HG03571 (cell line): ENCODE results near the gene MRE11.
"Not testable (repeated sequence)": the region's sequence is repeated elsewhere in the genome, so short reads cannot be mapped to it uniquely, and the experiment has no call there.

Experiments used
- ATAC-seq: cut with Tn5 transposase; IDR thresholded peaks from one replicate; pipeline ENCODE4 v1.9.1; 2021; ENCODE audit not compliant: unreplicated experiment

Gene MRE11

DNA sequence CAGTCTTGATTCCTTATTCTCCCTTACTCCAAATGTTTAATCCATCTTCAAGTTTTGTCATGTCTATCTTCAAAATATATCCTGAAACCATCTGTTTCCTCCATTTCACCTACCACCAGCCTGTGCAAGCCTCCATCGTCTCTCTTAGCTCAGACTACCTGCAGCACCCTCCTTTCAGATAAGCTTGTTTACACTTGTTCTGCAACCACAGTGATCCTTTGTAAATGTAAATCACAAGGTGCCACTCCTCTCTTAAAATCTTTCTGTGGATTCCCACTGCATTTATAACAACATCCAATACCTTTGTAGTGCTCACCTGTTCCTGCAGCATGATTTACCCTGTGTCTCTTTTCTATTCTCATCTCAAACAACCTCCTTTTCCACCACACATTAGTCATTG is 60.6 kb downstream of the MRE11 start:
- ATAC-seq, result no peak

DNA sequence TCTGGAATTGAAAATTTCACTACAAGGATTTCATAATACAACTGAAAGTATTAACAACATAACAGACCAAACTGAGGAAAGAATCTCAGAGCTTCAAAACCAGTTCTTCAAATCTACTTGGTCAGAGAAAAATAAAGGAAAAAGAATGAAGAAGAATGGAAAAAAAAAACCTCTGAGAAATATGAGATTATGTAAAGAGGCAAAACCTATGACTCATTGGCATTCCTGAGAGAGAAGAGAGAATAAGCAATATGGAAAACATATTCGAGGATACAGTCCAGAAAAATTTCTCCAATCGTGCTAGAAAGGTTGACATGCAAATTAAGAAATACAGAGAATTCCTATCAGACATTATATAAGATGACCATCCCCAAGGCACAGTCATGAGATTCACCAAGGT is 69.0 kb downstream of the MRE11 start:
- no peak for ATAC-seq

DNA sequence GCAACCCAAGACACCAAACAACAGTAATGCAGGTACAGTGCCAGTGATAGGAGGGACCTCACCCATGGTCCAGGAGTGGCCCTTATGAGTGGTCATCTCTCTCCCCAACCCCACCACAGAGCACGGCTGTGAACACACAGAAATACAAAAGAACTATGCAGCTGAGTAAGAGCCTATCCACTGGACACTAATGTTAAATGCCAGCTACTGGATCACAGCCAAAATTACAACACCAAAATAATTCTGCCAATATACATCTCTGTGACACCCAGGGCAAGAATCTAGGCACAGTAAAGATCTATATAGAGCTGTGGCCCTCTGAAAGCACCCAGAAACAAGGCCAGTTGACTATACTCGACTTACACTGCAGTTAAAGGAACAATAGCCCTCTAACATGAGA is 69.6 kb downstream of the MRE11 start:
- ATAC-seq, result no peak

DNA sequence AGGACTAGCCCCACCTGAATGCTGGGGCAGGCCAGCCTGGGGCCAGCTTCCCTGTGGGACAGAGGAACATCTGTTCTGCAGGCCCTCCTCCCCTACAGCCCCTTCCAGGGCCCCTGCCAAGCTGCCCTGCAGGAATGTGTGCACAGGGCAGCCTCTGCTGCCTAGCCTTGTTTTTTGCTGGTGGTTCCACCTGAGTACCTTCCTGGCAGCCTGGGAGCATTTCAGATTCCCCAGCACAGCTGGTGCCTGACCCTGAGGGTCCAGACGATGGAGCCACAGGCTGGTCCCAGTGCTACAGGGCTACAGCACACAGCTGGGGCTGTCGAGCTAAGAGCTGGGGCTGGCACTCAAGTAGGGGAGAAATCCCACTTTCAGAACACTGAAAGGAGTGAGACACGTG is 70.1 kb downstream of the MRE11 start:
- ATAC-seq, result no peak

DNA sequence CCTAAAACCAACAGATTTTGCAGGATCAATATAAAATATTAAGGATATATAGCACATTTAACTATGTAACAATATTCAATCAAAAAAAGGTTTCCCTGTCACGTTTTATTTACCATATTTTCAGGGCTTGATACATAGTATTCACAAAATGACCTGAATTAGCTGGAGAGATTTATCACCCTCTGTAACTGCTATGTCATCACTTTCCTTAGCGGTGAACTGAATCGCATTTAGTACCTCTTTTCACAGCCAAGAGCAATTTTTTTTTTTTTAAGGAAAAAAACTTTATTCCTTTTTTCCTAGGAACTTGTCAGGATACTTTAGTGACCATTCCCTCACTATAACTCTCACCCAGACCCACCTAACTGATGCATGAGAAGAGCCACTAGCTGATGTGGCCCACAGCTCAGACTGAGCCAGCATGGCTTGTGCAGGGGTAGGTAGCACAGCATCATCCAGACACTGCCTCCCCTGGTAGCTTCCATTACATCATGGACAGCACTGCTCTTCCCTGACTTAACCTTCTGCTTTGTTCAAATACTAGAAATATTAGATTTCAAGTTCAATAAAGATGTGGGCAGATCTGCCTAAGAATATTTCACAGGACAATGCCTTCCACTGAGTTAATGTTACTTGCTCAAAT is 75.4 kb downstream of the MRE11 start:
- no peak for ATAC-seq

DNA sequence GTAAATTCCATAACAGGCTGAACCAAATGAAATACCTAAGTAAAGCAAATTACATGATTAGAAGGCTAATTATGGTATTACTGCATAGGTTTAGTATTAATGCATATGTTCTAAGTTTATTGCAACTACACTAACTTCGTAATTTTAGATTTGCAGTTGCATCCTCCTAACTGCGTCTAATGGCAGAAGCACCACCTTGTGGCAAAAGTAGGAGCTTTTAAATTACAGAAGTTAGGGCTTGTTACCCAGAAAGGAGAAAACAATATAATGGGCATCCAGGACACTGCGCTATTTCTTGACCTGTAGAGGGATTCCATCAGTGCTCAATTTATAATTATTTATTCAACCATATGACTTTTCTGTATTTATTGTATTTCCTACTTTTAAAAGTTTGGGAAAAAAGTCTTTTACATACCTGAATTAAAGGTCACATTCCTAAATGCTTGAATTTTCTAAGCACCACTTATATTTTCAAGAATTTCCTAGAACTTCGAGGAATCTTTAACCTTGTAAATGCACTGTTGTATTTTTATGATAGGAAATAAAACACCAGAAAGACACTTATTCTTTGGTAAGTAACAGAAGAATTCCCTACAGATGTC is 76.2 kb downstream of the MRE11 start:
- no peak for ATAC-seq

DNA sequence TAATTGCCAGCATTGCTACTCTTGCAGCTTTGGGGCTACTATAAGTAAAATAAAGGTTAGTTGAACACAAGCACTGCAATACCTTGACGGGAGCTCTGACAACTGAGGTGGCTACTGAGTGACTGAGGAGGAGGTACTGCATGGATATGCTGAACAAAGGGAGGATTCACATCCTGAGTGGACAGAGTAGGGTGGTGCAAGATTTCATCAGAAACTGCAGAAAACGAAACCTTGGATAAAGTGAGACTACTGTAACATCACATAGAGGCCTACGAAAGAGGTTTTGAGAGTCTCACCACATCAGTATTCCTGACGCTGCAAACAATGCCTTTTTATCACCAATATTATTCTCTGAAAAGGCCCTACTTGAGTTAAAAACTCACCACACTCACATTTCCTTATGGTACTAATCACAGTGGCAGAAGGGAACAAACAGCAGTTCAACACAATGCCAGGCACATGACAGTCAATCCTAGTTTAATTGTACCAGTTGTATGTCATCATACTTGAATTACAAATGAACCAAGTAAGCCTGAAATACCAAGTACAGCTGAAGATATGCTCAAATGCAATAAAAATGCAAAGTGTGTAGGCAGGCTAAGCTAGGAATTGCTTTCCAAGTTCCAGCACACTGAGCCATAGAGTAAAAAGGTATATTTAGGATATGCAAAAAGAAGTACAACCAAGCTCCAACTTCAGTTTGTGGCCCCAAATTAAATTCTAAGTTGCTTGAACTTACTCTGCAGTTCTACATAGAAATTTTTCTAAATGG is 88.4 kb downstream of the MRE11 start:
- ATAC-seq, result no peak

DNA sequence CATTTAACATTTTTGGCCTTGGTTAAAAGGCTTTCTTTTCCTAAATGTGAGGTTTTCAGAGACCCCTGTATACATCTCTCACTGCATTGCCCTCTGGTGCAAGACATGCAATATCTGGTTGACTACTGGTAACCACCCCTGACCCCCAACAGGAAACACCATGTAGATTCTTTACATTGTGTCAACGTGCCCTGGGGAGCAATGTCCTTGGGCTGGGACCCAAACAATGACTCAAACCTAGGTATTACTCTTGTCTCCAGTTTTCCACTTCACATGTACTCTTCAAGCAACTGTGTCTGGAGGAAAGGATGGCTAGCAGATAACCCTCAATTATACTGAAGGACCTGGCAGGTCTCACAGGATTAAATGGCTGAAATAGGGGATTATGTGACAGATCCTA is 91.3 kb downstream of the MRE11 start:
- ATAC-seq, result no peak

DNA sequence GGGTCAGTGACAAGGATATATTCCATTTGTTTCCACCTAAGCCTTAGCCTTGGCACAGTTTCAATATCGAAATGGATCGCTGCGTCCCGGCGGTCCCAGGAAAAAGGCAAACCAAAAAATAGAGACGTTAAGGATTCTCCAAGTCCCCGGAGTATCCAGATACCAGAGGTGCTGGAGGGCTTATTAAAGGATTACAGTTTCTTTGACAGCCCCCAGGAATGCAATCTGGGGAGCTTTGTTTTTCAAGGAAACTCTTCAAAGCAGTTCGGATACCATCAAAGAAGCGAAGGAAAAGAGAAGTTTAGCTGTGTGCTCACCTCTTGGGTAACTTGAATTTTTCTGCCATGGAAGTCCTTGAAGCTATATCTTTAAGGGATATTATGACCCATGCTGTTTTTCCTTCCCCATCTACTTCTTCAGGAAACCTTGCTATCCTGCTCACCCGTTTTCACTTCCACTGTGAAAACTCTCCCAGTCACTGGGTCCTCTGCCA is 91.8 kb downstream of the MRE11 start:
- no peak for ATAC-seq

DNA sequence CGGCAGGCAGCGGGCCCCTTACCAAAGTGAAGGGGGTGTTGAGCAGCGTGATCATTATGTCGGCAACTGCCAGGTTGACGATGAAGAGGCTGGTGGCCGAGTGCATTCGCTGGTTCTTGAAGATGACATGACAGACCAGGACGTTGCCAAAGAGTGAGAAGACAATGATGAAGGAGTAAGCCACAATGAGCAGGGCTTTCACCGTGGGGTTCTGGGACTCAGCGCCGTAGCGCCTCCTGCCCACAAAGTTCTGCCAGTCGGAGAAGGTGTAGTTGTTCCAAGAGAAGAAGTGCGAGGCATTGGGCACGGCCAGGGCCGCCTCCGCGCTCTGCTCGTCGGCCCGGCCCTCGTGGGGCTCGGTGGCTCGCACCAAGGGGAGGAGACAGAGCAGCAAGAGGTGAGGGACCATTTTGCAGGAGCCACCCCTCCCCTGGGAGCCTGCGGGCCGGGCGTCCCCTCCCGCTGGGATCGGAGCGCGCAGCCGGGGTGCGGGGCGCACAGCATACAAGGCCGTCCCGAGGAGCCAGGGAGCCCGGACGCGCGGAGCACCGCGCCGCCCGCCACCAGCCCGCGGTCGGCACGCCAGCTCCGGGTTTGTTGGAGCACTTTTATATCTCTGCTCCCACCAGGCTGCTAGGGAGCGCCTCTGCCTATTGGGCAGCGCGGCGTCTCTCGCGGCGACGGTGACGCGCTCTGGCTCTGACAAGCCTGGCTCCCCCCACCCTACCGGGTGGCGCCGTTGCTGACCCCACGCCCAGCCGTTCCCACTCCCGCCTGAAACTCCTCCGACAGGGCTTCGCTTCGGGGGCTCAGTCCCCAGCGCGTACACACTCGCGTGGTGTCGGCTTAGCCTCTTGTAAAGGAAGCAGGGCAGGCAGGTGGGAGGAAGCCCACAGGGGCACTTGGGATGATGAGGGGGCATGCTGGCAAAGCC is 92.5 kb downstream of the MRE11 start, which contains the start of gene GPR83:
Gene GPR83, minus strand, starts transcription at position 581 of the 934 bp plus-strand sequence. Its CDS starts 172 bp downstream, at position 409.
- no peak for ATAC-seq

DNA sequence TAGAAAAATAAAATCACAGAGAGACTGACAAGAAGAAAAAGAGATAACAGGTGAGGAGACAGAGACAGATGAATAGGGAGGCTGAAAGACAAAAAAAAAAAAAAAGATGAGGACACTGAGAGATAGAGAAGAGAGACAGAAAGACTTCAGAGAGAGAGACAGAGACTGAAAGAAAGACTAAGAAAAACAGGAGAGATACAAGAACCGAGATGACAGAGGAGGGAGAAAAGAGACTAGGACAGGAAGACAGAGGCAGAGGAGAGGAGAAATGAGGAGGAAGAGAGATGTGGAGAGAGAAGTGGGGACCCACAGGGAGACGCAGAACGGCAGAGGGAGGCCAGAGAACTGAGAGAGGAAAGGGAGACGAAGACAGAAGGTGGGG is 93.2 kb downstream of the MRE11 start:
- no peak for ATAC-seq

DNA sequence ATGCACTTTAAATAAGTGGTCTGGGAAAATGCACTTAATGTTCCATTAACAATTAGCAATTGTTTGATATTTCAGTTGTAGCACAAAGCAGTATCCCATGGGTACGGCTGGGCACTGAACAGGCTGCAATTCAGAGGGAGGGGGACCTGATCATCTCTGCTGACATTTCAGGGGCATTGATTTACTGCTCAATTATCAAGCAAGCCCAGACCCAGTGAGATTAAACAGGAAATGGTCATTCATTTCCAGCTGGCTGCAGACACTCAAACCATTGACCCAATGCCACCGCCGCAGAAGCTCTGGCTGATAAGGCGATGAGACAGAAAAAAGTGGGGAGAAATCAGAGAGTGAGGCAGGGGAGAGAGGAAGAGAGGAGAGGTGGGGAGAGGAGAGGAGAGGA is 93.6 kb downstream of the MRE11 start:
- no peak for ATAC-seq

DNA sequence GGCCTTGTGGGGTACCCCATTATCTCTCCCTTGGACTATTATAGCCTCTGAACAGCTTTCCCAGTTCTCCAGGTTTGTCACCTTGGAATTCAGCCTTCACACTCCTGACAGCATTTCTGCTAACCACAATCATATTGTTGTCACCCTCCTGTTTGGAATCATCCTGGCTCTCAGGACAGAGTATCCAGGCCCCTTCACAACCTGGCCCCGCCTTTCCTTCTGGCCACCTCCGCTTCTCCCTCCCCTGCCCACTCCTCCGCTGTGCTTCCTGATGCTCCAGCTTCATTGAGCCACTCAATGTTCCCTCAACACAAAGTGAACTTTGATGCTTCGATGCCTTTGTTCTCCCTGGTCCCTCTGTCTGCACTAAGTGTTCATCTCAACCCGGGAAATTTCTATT is 95.5 kb downstream of the MRE11 start:
- no peak for ATAC-seq

DNA sequence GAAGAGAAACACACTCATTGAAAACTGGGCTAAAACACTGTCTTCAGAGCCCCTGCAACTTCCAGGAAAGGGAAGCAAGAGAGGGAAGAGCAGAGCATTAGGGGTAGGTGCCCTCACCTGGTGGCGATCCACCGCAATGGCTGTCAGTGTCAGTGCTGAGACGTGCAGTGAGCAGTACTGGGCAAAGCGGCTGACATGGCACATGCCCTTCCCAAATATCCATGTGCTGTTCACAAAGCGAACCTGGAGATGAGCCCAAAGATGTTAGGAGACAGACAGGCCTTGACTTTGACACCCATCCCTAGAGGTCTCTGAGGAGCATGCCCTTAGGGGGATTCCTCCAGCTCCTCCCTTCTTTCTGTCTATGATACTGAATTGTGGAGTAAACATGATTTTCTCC is 97.4 kb downstream of the MRE11 start:
- ATAC-seq, result no peak

DNA sequence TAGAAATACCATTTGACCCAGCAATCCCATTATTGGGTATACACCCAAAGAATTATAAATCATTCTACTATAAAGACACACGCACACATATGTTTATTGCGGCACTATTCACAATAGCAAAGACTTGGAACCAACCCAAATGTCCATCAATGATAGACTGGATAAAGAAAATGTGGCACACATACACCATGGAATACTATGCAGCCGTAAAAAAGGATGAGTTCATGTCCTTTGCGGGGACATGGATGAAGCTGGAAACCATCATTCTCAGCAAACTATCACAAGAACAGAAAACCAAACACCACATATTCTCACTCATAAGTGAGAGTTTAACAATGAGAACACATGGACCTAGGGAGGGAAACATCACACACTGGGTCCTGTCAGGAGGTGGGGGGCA is 101.7 kb downstream of the MRE11 start:
- ATAC-seq, result not testable (repeated sequence)

DNA sequence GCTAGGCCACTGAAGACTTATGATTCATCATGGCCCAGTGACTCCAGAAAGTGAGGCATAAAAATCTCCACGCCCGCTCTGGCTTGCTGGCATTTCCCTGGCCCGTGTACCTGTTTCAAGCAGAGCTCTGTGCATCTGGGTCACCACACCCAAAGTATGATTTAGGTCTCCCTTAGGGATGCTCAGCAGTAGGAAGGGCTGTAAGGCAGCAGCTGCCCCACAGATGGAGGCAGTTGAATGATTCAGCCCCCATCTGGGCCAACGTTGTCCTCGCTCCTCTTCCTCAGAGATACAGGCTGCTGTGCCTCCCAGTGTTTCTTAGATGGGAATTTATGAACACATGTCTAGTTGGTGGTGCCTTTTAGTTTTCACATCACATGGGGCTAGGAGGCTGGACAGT is 114.0 kb downstream of the MRE11 start:
- ATAC-seq, result no peak

DNA sequence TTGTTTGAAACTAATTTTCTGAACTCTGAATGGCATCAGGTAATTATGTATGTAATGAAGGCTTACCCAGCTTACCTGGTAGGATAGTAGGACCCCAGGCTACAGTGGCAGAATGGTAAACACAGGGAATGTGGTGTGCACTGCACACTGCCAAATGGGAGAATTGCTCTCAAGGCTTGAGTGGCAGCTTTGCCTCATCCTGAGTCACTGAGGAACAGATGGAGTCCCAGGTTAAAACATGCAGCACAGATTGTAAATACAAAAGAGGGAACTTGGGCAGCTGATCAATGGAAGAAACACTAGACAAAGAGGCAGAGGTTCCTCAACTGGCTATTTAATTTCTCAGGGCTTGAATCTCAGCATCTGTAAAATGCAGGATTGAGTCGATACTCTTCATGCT is 116.8 kb downstream of the MRE11 start:
- no peak for ATAC-seq

DNA sequence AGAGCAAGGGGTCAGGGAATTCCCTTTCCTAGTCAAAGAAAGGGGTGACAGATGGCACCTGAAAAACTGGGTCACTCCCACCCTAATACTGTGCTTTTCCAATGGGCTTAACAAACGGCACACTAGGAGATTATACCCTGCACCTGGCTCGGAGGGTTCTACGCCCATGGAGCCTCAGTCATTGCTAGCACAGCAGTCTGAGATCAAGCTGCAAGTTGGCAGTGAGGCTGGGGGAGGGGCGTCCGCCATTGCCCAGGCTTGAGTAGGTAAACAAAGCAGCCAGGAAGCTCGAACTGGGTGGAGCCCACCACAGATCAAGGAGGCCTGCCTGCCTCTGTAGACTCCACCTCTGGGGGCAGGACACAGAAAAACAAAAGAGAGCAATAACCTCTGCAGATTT is 123.1 kb downstream of the MRE11 start:
- ATAC-seq, result not testable (repeated sequence)
